GM12878 (cell line): ENCODE data around the gene MLEC. TPM values are rescaled to one million over a fixed set of nuclear protein-coding genes. Genes with fewer than 3 reads are reported as not detected.

ENCODE experiments used
- ATAC-seq: fragments of 200-7000 bp; cut with Tn5 transposase; 3 replicates; pipeline ENCODE4 v1.9.1; 2020; ENCODE audit warnings: mild to moderate bottlenecking, moderate library complexity
- BruUV-seq: library from RNA; stranded (reverse); fragments of 400-500 nt; replicated peaks from 2 replicates; lab custom pipeline; 2021; lab: Mats Ljungman, UMichigan
- CTCF ChIA-PET: fragments of 300-600 bp; sonication (Branson Sonifier 250); formaldehyde crosslinking; extraction: SDS; loops from one replicate; lab custom pipeline; 2021; ENCODE audit warnings: inconsistent platforms; lab: Yijun Ruan, JAX
- POLR2A ChIA-PET: fragments of 350-600 bp; formaldehyde crosslinking; extraction: SDS; loops from one replicate; lab custom pipeline; 2021; ENCODE audit warnings: inconsistent platforms; lab: Charles Lee
- RAD21 ChIA-PET: fragments of 300-600 bp; sonication (Branson Sonifier 250); formaldehyde crosslinking; loops from one replicate; lab custom pipeline; 2023; ENCODE audit warnings: antibody characterized with exemption; ENCODE audit not compliant: unreplicated experiment; lab: Charles Lee
- SMC1A ChIA-PET: fragments of 300-600 bp; sonication (Branson Sonifier 250); formaldehyde crosslinking; loops from one replicate; lab custom pipeline; 2023; ENCODE audit not compliant: unreplicated experiment, uncharacterized antibody; lab: Charles Lee
- DNase-seq: peaks from one replicate; pipeline ENCODE4 v3.0.0-alpha.2; 2011; ENCODE audit warnings: low read depth, low spot score
- FAIRE-seq: peaks from 3 replicates; lab custom pipeline; 2011; peaks lifted over from hg19 to GRCh38; lab: Jason Lieb, UNC
- H2AFZ ChIP-seq: 2 replicates; pipeline ENCODE4 v1.6.0; 2011; ENCODE audit warnings: low read depth, low read length, control low read depth; ENCODE audit not compliant: control insufficient read depth
- H3K27ac ChIP-seq: 2 replicates; pipeline ENCODE4 v1.5.1; 2011; ENCODE audit warnings: control low read depth; ENCODE audit not compliant: control insufficient read depth, insufficient read depth
- H3K27me3 ChIP-seq, 2 experiments: replicated peaks in 1 of 2; 2 replicates each; pipeline versions ENCODE4 v1.6.0 to v1.6.1; 2011; ENCODE audit warnings: low read length in 1 of 2; ENCODE audit not compliant: control insufficient read depth in 2 of 2, insufficient read depth in 2 of 2
- H3K36me3 ChIP-seq, 2 experiments: 2 replicates each; pipeline ENCODE4 v1.5.1; 2011; ENCODE audit warnings: low read length in 1 of 2; ENCODE audit not compliant: control insufficient read depth in 2 of 2, insufficient read depth in 2 of 2
- H3K4me1 ChIP-seq: 2 replicates; pipeline ENCODE4 v1.6.1; 2011; ENCODE audit warnings: mild to moderate bottlenecking, low read length, moderate library complexity, mixed read lengths; ENCODE audit not compliant: control insufficient read depth, insufficient read depth
- H3K4me2 ChIP-seq: 2 replicates; pipeline ENCODE4 v1.6.0; 2011; ENCODE audit warnings: control low read depth; ENCODE audit not compliant: control insufficient read depth, insufficient read depth
- H3K4me3 ChIP-seq: fragments of 200-600 bp; sonication (generic); 2 replicates; pipeline ENCODE4 v1.5.1; 2016
- H3K79me2 ChIP-seq: 2 replicates; pipeline ENCODE4 v1.6.0; 2011; ENCODE audit warnings: low read length; ENCODE audit not compliant: control insufficient read depth, insufficient read depth
- H3K9ac ChIP-seq: 2 replicates; pipeline ENCODE4 v1.8.0; 2011; ENCODE audit warnings: low read length, control low read depth, mixed read lengths; ENCODE audit not compliant: control insufficient read depth, insufficient read depth
- H3K9me3 ChIP-seq: replicated peaks from 3 replicates; pipeline ENCODE4 v1.5.1; 2011; ENCODE audit warnings: mild to moderate bottlenecking, low read length; ENCODE audit not compliant: control insufficient read depth, insufficient read depth
- H4K20me1 ChIP-seq: 2 replicates; pipeline ENCODE4 v1.6.0; 2011; ENCODE audit not compliant: control insufficient read depth, insufficient read depth
- BCLAF1 ChIP-seq: fragments of 450-650 bp; IDR thresholded peaks from 2 replicates; pipeline ENCODE4 v1.6.1; 2017; ENCODE audit warnings: antibody characterized with exemption, mild to moderate bottlenecking, moderate library complexity
- CEBPZ ChIP-seq: fragments of 150-350 bp; IDR thresholded peaks from 2 replicates; pipeline ENCODE4 v1.6.1; 2016; ENCODE audit warnings: low read depth, low read length
- GABPA ChIP-seq: IDR thresholded peaks from 2 replicates; pipeline ENCODE4 v1.6.1; 2014; ENCODE audit warnings: antibody characterized with exemption, low read depth, mild to moderate bottlenecking, inconsistent platforms
- IKZF1 ChIP-seq: fragments of 450-650 bp; conservative IDR thresholded peaks from 2 replicates; pipeline ENCODE4 v1.6.1; 2017; ENCODE audit warnings: antibody characterized with exemption, mild to moderate bottlenecking
- JUNB ChIP-seq: IDR thresholded peaks from 2 replicates; pipeline ENCODE4 v1.6.1; 2016; ENCODE audit warnings: antibody characterized with exemption, mild to moderate bottlenecking
- KLF5 ChIP-seq: fragments of 450-650 bp; IDR thresholded peaks from 2 replicates; pipeline ENCODE4 v1.6.1; 2014; ENCODE audit warnings: mild to moderate bottlenecking; ENCODE audit not compliant: partially characterized antibody
- MAX ChIP-seq: IDR thresholded peaks from 2 replicates; pipeline ENCODE4 v1.6.1; 2012; ENCODE audit warnings: low read depth, low read length, improper control_type of control experiment
- NR2C1 ChIP-seq: fragments of 450-650 bp; IDR thresholded peaks from 2 replicates; pipeline ENCODE4 v1.6.1; 2017; ENCODE audit warnings: antibody characterized with exemption, mild to moderate bottlenecking, moderate library complexity
- PKNOX1 ChIP-seq: fragments of 450-650 bp; IDR thresholded peaks from 2 replicates; pipeline ENCODE4 v1.6.1; 2016; ENCODE audit warnings: mild to moderate bottlenecking
- RCOR1 ChIP-seq: conservative IDR thresholded peaks from 2 replicates; pipeline ENCODE4 v1.6.1; 2012; ENCODE audit warnings: low read depth, low read length, improper control_type of control experiment
- RELA ChIP-seq: fragments of 450-650 bp; IDR thresholded peaks from 2 replicates; pipeline ENCODE4 v1.8.0; 2014; ENCODE audit warnings: borderline replicate concordance; ENCODE audit not compliant: partially characterized antibody
- TARDBP ChIP-seq: IDR thresholded peaks from 2 replicates; pipeline ENCODE4 v1.6.1; 2016; ENCODE audit warnings: borderline replicate concordance
- TCF3 ChIP-seq: IDR thresholded peaks from 2 replicates; pipeline ENCODE4 v1.6.1; 2012; ENCODE audit warnings: low read depth, mild to moderate bottlenecking, low read length, borderline replicate concordance; ENCODE audit not compliant: insufficient read depth
- WGBS: methylation state at CpG from one replicate; pipeline ENCODE4 v1.1.6; 2016; ENCODE audit warnings: low lambda C conversion rate; ENCODE audit not compliant: insufficient replicate concordance, insufficient coverage; ENCODE audit errors: missing lambda C conversion rate; 5-methylcytosine and 5-hydroxymethylcytosine counted together
- in situ Hi-C: fragments of 300-500 bp; cut with MboI; formaldehyde crosslinking; loops from 9 replicates; pipeline ENCODE4 v1.14.3; 2018; ENCODE audit warnings: mixed read lengths
- intact Hi-C: fragments of 100-400 bp; cut with micrococcal nuclease; formaldehyde crosslinking; loops from one replicate; pipeline ENCODE4 v1.14.2; 2022; ENCODE audit not compliant: unreplicated experiment
- polyA plus RNA-seq, 11 experiments: library from polyadenylated mRNA; depleted of rRNA in 4 of 11; unstranded in 6 of 11; stranded (reverse) in 5 of 11; fragments of >200 nt; fragmentation: Nextera tagmentation in 4 of 11; fragmentation: Illumina TruSeq in 1 of 11; extraction: Ambion mirVana in 4 of 11; extraction: Trizol in 1 of 11; gene quantifications; 1 replicate in 1 of 11; 2 replicates in 10 of 11; pipeline versions ENCODE4 v1.2.1 to v1.2.3, GENCODE V29; 2011 to 2016; ENCODE audit warnings: inconsistent platforms in 2 of 11, missing spikeins in 2 of 11, low read depth in 1 of 11
- total RNA-seq, 4 experiments: library from RNA; depleted of rRNA in 3 of 4; stranded (reverse); fragments of >200 nt in 3 of 4; fragmentation: Illumina TruSeq in 1 of 4; extraction: Trizol in 1 of 4; gene quantifications; 2 replicates each; pipeline versions ENCODE4 v1.2.1 to v1.2.3, GENCODE V29; 2013 to 2021

The MLEC gene
- total and polyA plus RNA-seq, 10 of the 15 experiments (the other 5 are each of a cell fraction or from before 2014, with no cell fraction given) = 26.7 to 172 (median 103) TPM

GRCh38 chr12:120652656-120653435 lies 34.1 kb upstream of the MLEC start (continued):
- TF ChIP-seq CEBPZ = no peak
- no peak for TF ChIP-seq JUNB

GRCh38 chr12:120653611-120654010 lies 33.3 kb upstream of the MLEC start:
- Histone ChIP-seq H3K36me3 (no peaks in the 10 kb centered on the region), H3K4me2 (no peak overlapping the region), H2AFZ (no peak overlapping the region), H3K4me1 (peaks cover 13% of the 10 kb centered on the region), H3K27ac (no peak overlapping the region), H3K9me3 (no peaks in the 10 kb centered on the region), H3K9ac (no peak overlapping the region), H3K4me3 (no peak overlapping the region), H4K20me1 (no peaks in the 10 kb centered on the region), H3K27me3 (no peaks in the 10 kb centered on the region), H3K79me2 (no peaks in the 10 kb centered on the region)
- SMC1A ChIA-PET = interaction anchor here (1.2 to 7.5 kb wide), 4 partner anchors 10 to 34 kb away, joined by 4 to 132 read pairs (median 6); partner anchors contain the start of gene MLEC
- in situ Hi-C loops (no loop called here), intact Hi-C loops (no loop called here)
- FAIRE-seq = no peak
- RAD21 ChIA-PET = interaction anchor here (1.0 to 7.3 kb wide), 3 partner anchors 24 to 318 kb away, joined by 3 to 77 read pairs (median 3); no protein-coding TSS in a partner anchor
- CTCF ChIA-PET = interaction anchor here (1.5 to 14.4 kb wide), 4 partner anchors 13 to 318 kb away, joined by 4 to 454 read pairs (median 95); partner anchors contain the start of gene MLEC
- no TSS peak for BruUV-seq
- WGBS = 93% methylated on average over 11 of the region's 11 CpGs
- no peak for ATAC-seq
- POLR2A ChIA-PET = interaction anchor here (1.8 kb wide), 1 partner anchor 16 kb away, joined by 8 read pairs; no protein-coding TSS in a partner anchor
- DNase-seq = no peak
- TF ChIP-seq IKZF1 = no peak
- no peak for TF ChIP-seq NR2C1
- no peak for TF ChIP-seq MAX
- no peak for TF ChIP-seq BCLAF1
- no peak for TF ChIP-seq KLF5
- no peak for TF ChIP-seq RELA
- TF ChIP-seq PKNOX1 = no peak
- no peak for TF ChIP-seq RCOR1
- no peak for TF ChIP-seq TARDBP
- no peak for TF ChIP-seq GABPA
- TF ChIP-seq TCF3 = no peak
